ENCODE results near the gene SLC16A9. TPM values are rescaled to one million over a fixed set of nuclear protein-coding genes. Genes with fewer than 3 reads are reported as not detected.
A peak's percentile ranks its signal among the peaks of the same experiment; 100 is the strongest.

SLC16A9 gene
- polyA plus RNA-seq, 1 experiment, result 0.05 TPM

GRCh38 chr10:59623133-59624121 is 86.2 kb downstream of the SLC16A9 start:
- Histone ChIP-seq H3K36me3 (ENCODE audit: control insufficient read depth, insufficient read depth, low read length) (no peaks in the 10 kb centered on the region), H3K27me3 (ENCODE audit: control insufficient read depth, insufficient read depth, low read length) (no peaks in the 10 kb centered on the region), H3K4me3 (ENCODE audit: low read depth, low read length) (no peak overlapping the region)
- CTCF ChIA-PET, result interaction anchor here (0.6 to 4.7 kb wide), 21 partner anchors 10 to 672 kb away, joined by 3 to 27 read pairs (median 3); no protein-coding TSS in a partner anchor
- POLR2A ChIA-PET, result no interaction called here
- DNase-seq (ENCODE audit: low read depth), result no peak
- no peak for TF ChIP-seq CTCF (IDR thresholded peaks at IDR 0.05; ENCODE audit: insufficient read depth, low read depth, low read length)

GRCh38 chr10:59622320-59623132 is 87.1 kb downstream of the SLC16A9 start:
- DNase-seq (ENCODE audit: low read depth), result no peak
- peak; percentile 55 for TF ChIP-seq CTCF (IDR thresholded peaks at IDR 0.05; ENCODE audit: insufficient read depth, low read depth, low read length)
- Histone ChIP-seq H3K27me3 (ENCODE audit: control insufficient read depth, insufficient read depth, low read length) (no peaks in the 10 kb centered on the region; the same call in 1 of the 2 replicates), H3K36me3 (ENCODE audit: control insufficient read depth, insufficient read depth, low read length) (no peaks in the 10 kb centered on the region), H3K4me3 (ENCODE audit: low read depth, low read length) (no peak overlapping the region)
- CTCF ChIA-PET, result interaction anchor here (0.6 to 4.7 kb wide), 21 partner anchors 10 to 671 kb away, joined by 3 to 27 read pairs (median 3); no protein-coding TSS in a partner anchor
- POLR2A ChIA-PET, result no interaction called here

- CTCF ChIA-PET, result interaction anchor here (0.9 to 4.7 kb wide), 11 partner anchors 10 to 670 kb away, joined by 3 to 27 read pairs (median 4); no protein-coding TSS in a partner anchor
- Histone ChIP-seq H3K4me3 (ENCODE audit: low read depth, low read length) (no peak overlapping the region), H3K27me3 (ENCODE audit: control insufficient read depth, insufficient read depth, low read length) (no peaks in the 10 kb centered on the region; the same call in 1 of the 2 replicates), H3K36me3 (ENCODE audit: control insufficient read depth, insufficient read depth, low read length) (no peaks in the 10 kb centered on the region)
- no peak for TF ChIP-seq CTCF (IDR thresholded peaks at IDR 0.05; ENCODE audit: insufficient read depth, low read depth, low read length)
- POLR2A ChIA-PET, result no interaction called here
- no peak for DNase-seq (ENCODE audit: low read depth)
These were observed 87.9 kb downstream of the SLC16A9 start for GRCh38 chr10:59621771-59622170.

- DNase-seq (ENCODE audit: low read depth), result no peak
- Histone ChIP-seq H3K36me3 (ENCODE audit: control insufficient read depth, insufficient read depth, low read length) (no peaks in the 10 kb centered on the region), H3K4me3 (ENCODE audit: low read depth, low read length) (no peak overlapping the region), H3K27me3 (ENCODE audit: control insufficient read depth, insufficient read depth, low read length) (no peaks in the 10 kb centered on the region; the same call in 1 of the 2 replicates)
- CTCF ChIA-PET, result interaction anchor here (1.6 kb wide), 1 partner anchor 8 kb away, joined by 5 read pairs; no protein-coding TSS in a partner anchor
- POLR2A ChIA-PET, result no interaction called here
- TF ChIP-seq CTCF (IDR thresholded peaks at IDR 0.05; ENCODE audit: insufficient read depth, low read depth, low read length), result no peak
These were observed 91.0 kb downstream of the SLC16A9 start for GRCh38 chr10:59618666-59619065.
